GM19025 (cell line): ENCODE measurements around the gene KCNS1.
"Not testable (repeated sequence)": the region's sequence is repeated elsewhere in the genome, so short reads cannot be mapped to it uniquely, and the experiment has no call there.

ENCODE experiments used
- ATAC-seq: cut with Tn5 transposase; IDR thresholded peaks from one replicate; pipeline ENCODE4 v1.9.1; 2021; ENCODE audit warnings: mild to moderate bottlenecking, low read depth, moderate library complexity; ENCODE audit not compliant: unreplicated experiment

Gene KCNS1

DNA sequence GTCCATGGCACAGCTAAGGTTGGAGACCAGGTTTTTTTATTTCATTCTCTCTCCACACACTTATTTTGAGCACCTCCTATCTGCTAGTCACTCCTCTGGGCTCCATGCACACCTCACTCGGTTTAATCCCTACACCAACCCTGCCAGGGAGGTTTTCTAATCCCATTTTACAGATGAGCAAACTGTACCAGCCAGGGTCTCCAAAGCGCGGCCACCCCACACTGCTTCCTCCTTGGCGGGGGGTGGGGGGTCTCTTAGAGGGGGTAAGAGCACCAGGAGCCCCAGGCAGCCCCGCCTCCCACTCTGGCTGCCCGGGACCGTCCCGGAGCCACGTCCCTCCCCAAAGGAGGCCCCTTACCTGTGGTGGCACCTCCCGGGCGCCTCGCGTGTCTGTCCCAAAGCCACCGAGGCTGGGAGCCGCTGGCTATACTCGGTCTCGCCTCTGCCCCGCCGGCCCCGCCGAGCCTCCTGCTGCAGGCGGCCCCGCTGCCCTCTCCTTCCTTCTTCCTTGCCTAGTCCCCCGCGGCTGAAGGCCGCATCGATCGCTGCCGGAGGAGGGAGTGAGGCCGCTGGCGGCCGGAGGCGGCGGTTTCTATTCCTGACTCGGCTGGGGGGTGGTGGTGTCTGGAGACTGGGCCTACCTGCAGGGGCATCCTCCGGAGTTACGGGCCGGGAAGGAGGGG lies at the start of gene KCNS1:
Gene KCNS1, minus strand, starts transcription at position 565 of the 683 bp plus-strand sequence. CDS start 1,891 bp downstream, outside the sequence.
- no peak for ATAC-seq

- ATAC-seq: no peak
Measured at GRCh38 chr20:45149062-45149461, 48.1 kb upstream of the KCNS1 start.

- no peak for ATAC-seq
Measured at GRCh38 chr20:45140836-45141235, 39.9 kb upstream of the KCNS1 start.

- ATAC-seq: not testable (repeated sequence)
Measured at GRCh38 chr20:45139733-45140375, 38.9 kb upstream of the KCNS1 start.

GRCh38 chr20:45138561-45139300 lies 37.8 kb upstream of the KCNS1 start:
- ATAC-seq: no peak

DNA sequence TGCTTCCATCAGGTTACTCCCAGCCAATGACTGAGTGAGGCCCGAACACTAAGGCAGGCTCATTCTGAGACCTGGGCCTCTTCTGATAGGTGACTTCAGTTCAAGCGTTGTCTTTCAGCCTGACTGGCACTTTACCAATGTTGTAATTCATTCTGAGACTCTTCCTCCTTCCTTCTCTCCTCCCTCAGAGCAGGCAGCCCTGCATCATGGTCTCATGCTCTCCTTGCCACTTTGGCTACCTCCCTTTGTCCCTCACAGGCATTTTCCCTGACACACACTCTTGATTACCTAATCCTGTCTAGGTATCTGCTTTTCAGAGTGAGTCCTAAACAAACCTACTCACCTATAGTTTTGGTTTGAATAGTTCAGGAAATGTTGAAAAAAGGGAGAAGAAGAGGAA lies 36.0 kb upstream of the KCNS1 start:
- no peak for ATAC-seq

- ATAC-seq: no peak
Measured at GRCh38 chr20:45128099-45128498, 27.2 kb upstream of the KCNS1 start.

DNA sequence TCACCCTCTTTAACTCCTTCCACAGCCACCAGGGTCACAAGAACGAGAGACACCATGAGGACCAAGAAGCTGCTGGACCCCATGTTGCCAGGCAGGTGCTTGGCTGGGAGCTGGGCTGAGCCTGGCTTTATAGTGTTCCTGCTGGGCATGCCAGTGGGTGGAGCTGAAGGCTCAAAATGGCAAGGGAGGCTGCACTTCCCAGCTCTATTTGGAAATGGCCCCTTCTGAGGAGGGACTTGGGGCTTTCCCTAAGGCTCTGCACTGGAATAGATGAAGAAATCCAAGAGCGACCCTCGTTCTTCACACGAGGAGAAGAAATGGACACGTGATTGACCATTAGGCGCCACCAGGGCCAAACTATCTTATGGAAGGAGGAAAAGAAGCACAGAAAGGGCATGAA lies 23.4 kb upstream of the KCNS1 start, which contains the start of gene WFDC12:
Gene WFDC12, minus strand, starts transcription at position 101 of the 400 bp plus-strand sequence. Its CDS starts 18 bp downstream, at position 83.
- ATAC-seq: no peak

- no peak for ATAC-seq
Measured at GRCh38 chr20:45121388-45121787, 20.5 kb upstream of the KCNS1 start.

GRCh38 chr20:45119556-45120266 lies 18.8 kb upstream of the KCNS1 start:
- ATAC-seq: no peak

DNA sequence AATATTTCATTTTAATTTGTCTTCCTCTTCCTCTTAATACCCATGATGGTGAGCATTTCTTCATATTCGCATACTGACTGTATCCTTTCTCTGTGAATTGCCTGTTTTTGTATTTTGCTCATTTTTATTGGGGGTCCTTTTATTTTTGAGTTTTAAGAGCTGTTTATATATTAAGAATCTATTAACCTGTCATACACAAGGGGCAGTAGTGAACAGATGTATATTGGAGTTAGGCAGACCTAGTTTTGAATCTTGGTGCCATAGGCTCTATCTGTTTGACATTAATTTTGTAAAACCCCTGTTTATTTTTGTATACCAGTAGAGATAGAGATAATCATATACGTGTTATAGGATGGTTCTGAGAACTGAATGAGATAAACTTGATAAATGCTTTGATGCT lies 17.1 kb upstream of the KCNS1 start:
- ATAC-seq: no peak

GRCh38 chr20:45117581-45117980 lies 16.7 kb upstream of the KCNS1 start:
- ATAC-seq: no peak

DNA sequence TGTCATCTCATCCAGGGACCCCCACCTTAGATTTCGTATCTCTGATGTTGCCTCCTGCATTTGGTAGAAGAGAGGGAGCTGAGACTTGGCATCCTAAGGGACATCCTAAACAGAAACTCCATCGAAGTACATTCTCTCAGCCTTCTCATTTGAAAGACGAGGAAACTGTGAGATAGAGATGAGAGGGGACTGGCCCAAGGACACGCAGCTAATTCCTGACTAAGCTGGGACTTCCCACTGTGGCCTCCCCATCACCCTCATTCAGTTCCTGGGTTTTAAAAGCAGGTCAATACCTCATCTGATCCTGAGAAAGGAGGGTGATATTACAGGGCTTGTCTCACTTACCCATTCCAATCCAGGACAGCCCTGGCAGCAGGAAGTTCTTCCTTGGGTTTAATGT lies 14.9 kb upstream of the KCNS1 start:
- ATAC-seq: no peak

GRCh38 chr20:45115386-45115774 lies 14.5 kb upstream of the KCNS1 start:
- ATAC-seq: no peak

GRCh38 chr20:45114465-45115385 lies 13.8 kb upstream of the KCNS1 start, which contains the start of gene WFDC5:
WFDC5 (minus strand) TSS chr20:45115174; CDS start chr20:45115083, 91 bp downstream.
- ATAC-seq: no peak

DNA sequence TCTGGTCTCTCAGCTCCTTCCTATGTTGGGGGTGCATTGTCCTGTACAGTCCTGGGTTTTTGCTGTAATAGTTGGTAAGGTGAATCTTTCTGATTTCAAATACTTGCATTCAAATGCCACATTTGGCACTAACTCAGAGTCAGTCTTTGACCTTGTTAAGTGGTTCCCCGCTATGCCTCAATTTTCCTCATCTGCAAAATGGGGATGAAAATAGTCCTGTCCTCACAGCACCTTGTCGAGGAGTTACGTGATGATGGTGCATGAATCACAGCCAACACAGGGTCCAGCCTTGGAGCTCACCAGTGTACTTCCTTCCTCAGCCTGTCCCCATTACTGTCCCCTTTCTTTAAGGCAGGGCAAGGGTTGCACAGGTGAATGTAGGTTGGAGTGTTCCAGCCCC lies 12.9 kb upstream of the KCNS1 start:
- no peak for ATAC-seq

DNA sequence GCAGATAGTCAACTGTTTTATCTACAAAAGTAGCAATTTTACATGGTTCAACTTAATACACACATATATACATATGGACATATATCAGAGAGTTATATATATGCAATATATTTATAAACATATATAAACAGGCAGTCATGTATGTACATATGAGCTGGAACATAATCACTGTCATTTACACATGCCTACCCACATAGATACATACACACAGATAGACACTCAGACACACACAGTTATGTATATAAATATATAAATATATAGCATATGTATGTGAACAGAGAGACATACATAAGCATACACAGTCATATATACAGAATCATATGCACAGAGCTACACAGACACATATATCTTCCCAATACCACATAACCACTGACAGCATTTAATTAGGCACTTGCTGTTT lies 11.8 kb upstream of the KCNS1 start:
- no peak for ATAC-seq

- no peak for ATAC-seq
Measured at GRCh38 chr20:45111799-45112471, 11.0 kb upstream of the KCNS1 start.

GRCh38 chr20:45111285-45111684 lies 10.4 kb upstream of the KCNS1 start:
- no peak for ATAC-seq
